Measurements from ENCODE around the gene ZFAND3. TPM values are rescaled to one million over a fixed set of nuclear protein-coding genes. Genes with fewer than 3 reads are reported as not detected.
"Not testable (repeated sequence)": the region's sequence is repeated elsewhere in the genome, so short reads cannot be mapped to it uniquely, and the experiment has no call there.

ZFAND3 gene
- total RNA-seq, 1 donor from 2014 or later: 18.7 TPM

DNA sequence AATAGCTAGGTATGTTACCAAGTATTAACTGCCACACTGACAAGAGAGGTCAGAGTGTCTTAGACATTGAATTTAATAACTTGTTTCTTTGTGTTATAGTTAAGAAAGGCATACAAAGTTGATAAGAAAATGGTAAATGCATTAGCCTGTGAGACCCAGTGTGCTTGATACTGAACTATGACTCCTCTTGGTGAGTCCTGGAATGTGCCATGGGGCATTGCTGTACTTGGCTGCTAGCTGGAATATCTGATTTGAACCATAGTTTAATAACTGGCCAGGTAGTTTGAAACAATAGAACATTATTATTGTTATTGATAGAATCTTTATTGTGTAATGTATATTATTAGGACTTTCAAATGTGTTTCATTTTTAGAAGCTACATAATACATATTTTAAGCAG, 70.0 kb downstream of the ZFAND3 start:
- DNase-seq (ENCODE audit: low read depth): no peak
- TF ChIP-seq, protein P1, sequence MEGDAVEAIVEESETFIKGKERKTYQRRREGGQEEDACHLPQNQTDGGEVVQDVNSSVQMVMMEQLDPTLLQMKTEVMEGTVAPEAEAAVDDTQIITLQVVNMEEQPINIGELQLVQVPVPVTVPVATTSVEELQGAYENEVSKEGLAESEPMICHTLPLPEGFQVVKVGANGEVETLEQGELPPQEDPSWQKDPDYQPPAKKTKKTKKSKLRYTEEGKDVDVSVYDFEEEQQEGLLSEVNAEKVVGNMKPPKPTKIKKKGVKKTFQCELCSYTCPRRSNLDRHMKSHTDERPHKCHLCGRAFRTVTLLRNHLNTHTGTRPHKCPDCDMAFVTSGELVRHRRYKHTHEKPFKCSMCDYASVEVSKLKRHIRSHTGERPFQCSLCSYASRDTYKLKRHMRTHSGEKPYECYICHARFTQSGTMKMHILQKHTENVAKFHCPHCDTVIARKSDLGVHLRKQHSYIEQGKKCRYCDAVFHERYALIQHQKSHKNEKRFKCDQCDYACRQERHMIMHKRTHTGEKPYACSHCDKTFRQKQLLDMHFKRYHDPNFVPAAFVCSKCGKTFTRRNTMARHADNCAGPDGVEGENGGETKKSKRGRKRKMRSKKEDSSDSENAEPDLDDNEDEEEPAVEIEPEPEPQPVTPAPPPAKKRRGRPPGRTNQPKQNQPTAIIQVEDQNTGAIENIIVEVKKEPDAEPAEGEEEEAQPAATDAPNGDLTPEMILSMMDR (conservative IDR thresholded peaks at IDR 0.05; ENCODE audit: low read depth, low read length): no peak
- H3K4me3 ChIP-seq (ENCODE audit: low read depth, low read length): no peak overlapping the region

DNA sequence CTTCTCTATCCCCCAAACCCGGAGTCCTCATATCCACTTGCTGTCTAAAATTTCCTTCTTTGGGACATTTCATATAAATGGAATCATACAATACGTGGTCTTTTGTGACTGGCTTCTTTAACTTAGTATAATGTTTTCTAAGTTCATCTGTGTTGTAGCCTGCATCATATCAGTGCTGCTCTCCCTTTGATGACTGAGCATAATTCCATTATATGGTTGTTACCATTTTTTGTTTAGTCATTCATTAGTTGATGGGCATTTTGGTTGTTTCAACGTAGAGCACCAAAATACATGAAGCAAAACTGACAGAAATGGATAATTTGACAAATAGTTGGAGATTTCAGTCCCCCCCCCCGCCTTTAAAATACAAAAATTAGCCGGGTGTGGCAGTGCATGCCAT, 71.5 kb downstream of the ZFAND3 start:
- DNase-seq (ENCODE audit: low read depth): no peak
- no peak overlapping the region for H3K4me3 ChIP-seq (ENCODE audit: low read depth, low read length)
- TF ChIP-seq, protein P1 (conservative IDR thresholded peaks at IDR 0.05; ENCODE audit: low read depth, low read length): no peak

DNA sequence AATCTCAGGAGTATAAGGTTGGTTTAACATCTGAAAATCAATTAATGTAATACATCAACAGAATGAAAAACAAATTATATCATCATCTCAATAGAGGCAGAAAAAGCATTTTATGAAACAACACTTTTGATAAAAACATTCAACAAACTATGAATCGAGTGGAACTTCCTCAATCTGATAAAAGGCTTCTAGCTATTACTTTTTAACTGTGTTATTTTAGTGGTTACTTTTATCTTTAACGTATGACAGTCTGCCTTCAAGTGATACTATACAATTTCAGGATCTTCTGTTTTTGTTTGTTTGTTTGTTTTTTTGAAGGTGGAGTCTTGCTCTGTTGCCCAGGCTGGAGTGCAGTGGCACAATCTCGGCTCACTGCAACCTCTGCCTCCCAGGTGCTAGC, 73.7 kb downstream of the ZFAND3 start:
- TF ChIP-seq, protein P1 (conservative IDR thresholded peaks at IDR 0.05; ENCODE audit: low read depth, low read length): no peak
- DNase-seq (ENCODE audit: low read depth): no peak
- no peak overlapping the region for H3K4me3 ChIP-seq (ENCODE audit: low read depth, low read length)

DNA sequence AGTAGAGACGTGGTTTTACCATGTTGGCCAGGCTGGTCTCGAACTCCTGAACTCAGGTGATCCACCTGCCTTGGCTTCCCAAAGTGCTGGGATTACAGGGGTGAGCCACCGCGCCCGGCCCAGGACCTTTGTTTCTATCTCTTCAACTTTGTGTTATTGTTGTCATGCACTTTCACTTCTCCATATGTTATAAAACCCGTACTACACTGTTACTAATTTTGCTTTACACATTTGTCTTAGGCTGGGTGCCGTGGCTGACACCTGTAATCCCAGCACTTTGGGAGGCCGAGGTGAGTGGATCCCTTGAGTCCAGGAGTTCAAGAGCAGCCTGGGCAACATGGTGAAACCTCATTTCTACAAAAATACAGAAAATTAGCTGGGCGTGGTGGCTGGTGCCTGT, 74.2 kb downstream of the ZFAND3 start:
- not testable (repeated sequence) for DNase-seq (ENCODE audit: low read depth); H3K4me3 ChIP-seq (ENCODE audit: low read depth, low read length)

DNA sequence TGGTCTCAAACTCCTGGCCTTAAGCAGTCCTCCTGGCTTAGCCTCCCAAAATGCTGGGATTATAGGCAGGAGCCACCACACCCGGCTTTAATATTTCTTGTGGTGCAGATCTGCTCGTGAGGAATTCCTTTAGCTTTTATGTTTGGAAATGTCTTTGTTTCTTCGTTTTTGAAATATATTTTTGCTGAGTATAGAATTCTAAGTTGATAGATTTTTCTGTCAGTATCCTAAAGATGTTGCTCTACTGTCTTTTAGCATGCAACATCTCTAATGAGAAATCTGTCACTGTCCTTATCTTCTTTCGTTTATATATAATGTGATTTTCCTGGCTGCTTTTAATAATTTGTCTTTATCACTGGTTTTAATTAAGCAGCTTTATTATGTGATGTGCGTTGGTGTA, 75.1 kb downstream of the ZFAND3 start:
- DNase-seq (ENCODE audit: low read depth): no peak
- no peak overlapping the region for H3K4me3 ChIP-seq (ENCODE audit: low read depth, low read length)
- TF ChIP-seq, protein P1 (conservative IDR thresholded peaks at IDR 0.05; ENCODE audit: low read depth, low read length): no peak

DNA sequence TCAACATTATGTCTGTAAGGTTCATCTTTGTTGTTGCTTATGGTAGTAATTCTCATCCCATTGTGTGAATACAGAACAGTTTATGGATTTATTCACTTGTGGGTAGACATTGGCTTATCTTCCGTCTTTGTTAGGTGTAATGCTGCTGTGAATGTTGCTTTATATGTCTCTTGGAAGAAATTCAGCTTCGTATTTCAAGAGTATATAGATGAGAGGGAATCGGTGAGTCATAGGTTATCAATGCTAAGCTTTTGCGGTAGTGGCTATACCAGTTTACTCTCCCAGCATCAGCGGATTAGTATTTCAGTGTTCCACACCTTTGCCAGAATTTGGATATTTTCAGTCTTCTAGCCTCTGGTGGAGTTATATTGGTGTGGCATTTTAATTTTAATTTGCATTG, 77.8 kb downstream of the ZFAND3 start:
- TF ChIP-seq, protein P1 (conservative IDR thresholded peaks at IDR 0.05; ENCODE audit: low read depth, low read length): no peak
- no peak overlapping the region for H3K4me3 ChIP-seq (ENCODE audit: low read depth, low read length)
- DNase-seq (ENCODE audit: low read depth): no peak

DNA sequence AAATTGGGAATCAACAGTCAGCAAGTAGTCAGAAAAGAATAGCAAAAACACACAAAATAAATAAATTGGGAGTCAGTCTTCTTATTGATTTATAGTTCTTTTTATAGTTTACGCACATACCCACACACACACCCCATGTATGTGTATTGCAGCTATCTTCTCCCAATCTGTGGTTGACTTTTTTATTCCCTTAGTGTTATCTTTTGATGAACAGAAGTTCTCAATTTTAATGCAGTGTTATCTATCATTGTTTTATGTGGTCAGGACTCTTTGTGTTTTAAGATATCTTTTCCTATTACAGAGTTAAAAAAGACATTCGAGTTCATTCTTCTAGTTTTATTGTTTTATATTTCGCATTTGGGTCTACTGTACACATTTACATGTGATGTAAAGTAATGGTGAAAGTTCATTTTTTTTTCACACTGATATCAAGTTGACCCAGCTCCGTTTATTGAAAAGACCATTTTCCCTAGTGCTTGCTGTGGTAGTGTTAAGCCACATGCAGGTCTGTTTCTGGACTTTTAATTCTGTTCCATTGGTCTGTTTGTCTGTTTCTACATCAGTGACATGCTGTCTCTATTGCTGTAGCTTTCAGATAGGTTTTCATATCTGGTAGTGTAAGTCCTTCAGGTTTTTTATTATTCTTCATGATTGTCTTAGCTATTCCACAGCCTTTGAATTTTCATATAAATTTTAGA, 78.4 kb downstream of the ZFAND3 start:
- H3K4me3 ChIP-seq (ENCODE audit: low read depth, low read length): no peak overlapping the region
- no peak for DNase-seq (ENCODE audit: low read depth)
- TF ChIP-seq, protein P1 (conservative IDR thresholded peaks at IDR 0.05; ENCODE audit: low read depth, low read length): no peak

Data from epithelial cell of proximal tubule (primary cell).